H1 (cell line): ENCODE results near the gene SLC5A8. TPM values are rescaled to one million over a fixed set of nuclear protein-coding genes. Genes with fewer than 3 reads are reported as not detected.

Experiments
- CHD1 ChIP-seq: IDR thresholded peaks from 2 replicates; pipeline ENCODE4 v1.6.1; 2012; ENCODE audit warnings: low read depth, low read length, improper control_type of control experiment
- EZH2 ChIP-seq: fragments of 200-600 bp; sonication (generic); IDR thresholded peaks from 2 replicates; pipeline ENCODE4 v1.7.1; 2012; ENCODE audit warnings: low read depth, mild to moderate bottlenecking, moderate library complexity, low read length, inconsistent platforms; ENCODE audit not compliant: severe bottlenecking
- FOSL1 ChIP-seq: IDR thresholded peaks from 2 replicates; pipeline ENCODE4 v1.6.1; 2011; ENCODE audit warnings: mild to moderate bottlenecking, low read depth, low read length, moderate library complexity; ENCODE audit not compliant: insufficient read depth
- POLR2AphosphoS5 ChIP-seq: IDR thresholded peaks from 2 replicates; pipeline ENCODE4 v1.6.1; 2011; ENCODE audit warnings: low read depth, low read length
- RNF2 ChIP-seq: fragments of 200-900, 300-1000 bp; sonication (generic); IDR thresholded peaks from 2 replicates; pipeline ENCODE4 v1.7.1; 2016; ENCODE audit warnings: borderline replicate concordance, low read depth, mild to moderate bottlenecking, antibody characterized with exemption, low read length; ENCODE audit not compliant: poor library complexity, severe bottlenecking; ENCODE audit errors: missing control alignments
- SIRT6 ChIP-seq: IDR thresholded peaks from one replicate; pipeline ENCODE4 v1.7.1; 2012; ENCODE audit warnings: low read length, inconsistent platforms
- polyA plus RNA-seq, 7 experiments: library from polyadenylated mRNA; depleted of rRNA in 3 of 7; stranded (reverse) in 5 of 7; unstranded in 2 of 7; fragments of >200 nt in 5 of 7; fragments of 200-250 nt in 2 of 7; gene quantifications; 1 replicate in 5 of 7; 2 replicates in 1 of 7; 4 replicates in 1 of 7; pipeline versions ENCODE4 v1.2.1 to v1.2.3, GENCODE V29; 2011 to 2013; ENCODE audit warnings: missing spikeins in 2 of 7, mixed read lengths in 2 of 7
- total RNA-seq: library from RNA; stranded (reverse); fragmentation: NEBNext Ultra II Directional; extraction: Animal tissue kit (Norgen Biotek cat#: 25700); gene quantifications from 2 replicates; pipeline ENCODE4 v1.2.1, GENCODE V29; 2021

SLC5A8 gene
- total and polyA plus RNA-seq, 2 of the 8 experiments (the other 6 are each of a cell fraction or from before 2014, with no cell fraction given), result 0.11 to 0.21 TPM

DNA sequence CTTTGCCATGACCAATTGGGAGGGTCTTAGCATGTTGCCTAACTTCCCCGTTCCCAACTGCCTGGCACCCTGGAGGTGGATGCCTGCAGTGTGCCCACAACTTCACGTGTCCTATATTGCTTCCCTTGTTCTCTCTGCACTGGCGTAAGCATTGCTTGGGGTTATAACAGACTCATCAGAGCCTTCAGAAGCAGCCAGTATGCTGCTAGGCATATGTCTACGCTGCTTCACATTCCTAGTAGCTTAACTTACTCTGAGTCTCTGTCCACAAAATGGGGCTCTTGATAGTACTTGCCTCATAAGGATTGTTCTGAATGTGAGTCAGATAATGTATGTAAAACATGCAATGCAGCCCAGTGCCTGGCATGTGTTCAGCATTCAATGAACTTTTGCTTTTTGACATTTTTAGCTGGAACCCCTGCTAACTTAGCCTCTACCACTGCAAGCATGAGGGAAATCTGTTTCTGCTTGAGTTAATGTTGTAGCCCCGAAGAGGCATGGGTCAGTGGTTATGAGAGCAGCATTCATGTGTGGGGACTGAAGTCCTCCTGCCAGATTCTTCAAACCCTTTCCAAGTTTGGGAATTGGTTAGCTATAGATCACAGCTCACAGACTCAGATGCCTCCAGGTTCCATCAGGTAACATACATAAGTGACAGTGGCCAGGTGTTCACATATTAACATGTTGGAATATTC, 2.8 kb downstream of the SLC5A8 start (continued):
- TF ChIP-seq RNF2 (no peak), POLR2AphosphoS5 (no peak), EZH2 (no peak), CHD1 (no peak), SIRT6 (no peak), FOSL1 (no peak)
